Left lung (tissue), 10 donors: ENCODE data around the gene TBPL2. TPM values are rescaled to one million over a fixed set of nuclear protein-coding genes. Genes with fewer than 3 reads are reported as not detected.
A peak's percentile ranks its signal among the peaks of the same experiment; 100 is the strongest.

Experiments used
- ATAC-seq: fragments of 200-7000 bp; cut with Tn5 transposase; one replicate; pipeline ENCODE4 v1.9.1; 2020; ENCODE audit warnings: moderate library complexity
- DNase-seq, 4 donors: peaks; one replicate each; pipeline ENCODE4 v3.0.0-alpha.2; 2013 to 2020
- H3K27ac ChIP-seq, 2 donors: fragments of 200-600 bp; sonication (generic) in 1 of 2; one replicate each; pipeline versions ENCODE4 v1.5.0 to v1.8.0; 2020 to 2021
- H3K27me3 ChIP-seq, 2 donors: fragments of 200-600 bp; sonication (generic) in 1 of 2; one replicate each; pipeline versions ENCODE4 v1.5.0 to v1.8.0; 2020 to 2021
- H3K36me3 ChIP-seq, 2 donors: fragments of 200-600 bp; sonication (generic) in 1 of 2; one replicate each; pipeline versions ENCODE4 v1.5.0 to v1.8.0; 2020 to 2021
- H3K4me1 ChIP-seq, 2 donors: fragments of 200-600 bp; one replicate each; pipeline ENCODE4 v1.8.0; 2021
- H3K4me3 ChIP-seq, 2 donors: fragments of 200-600 bp; sonication (generic) in 1 of 2; one replicate each; pipeline versions ENCODE4 v1.5.0 to v1.8.0; 2020 to 2021; ENCODE audit warnings: mild to moderate bottlenecking in 1 of 2
- H3K9me3 ChIP-seq, 2 donors: fragments of 200-600 bp; sonication (generic) in 1 of 2; one replicate each; pipeline versions ENCODE4 v1.5.0 to v1.8.0; 2020 to 2021
- CTCF ChIP-seq, 2 donors: fragments of 200-600 bp; sonication (generic) in 1 of 2; IDR thresholded peaks; one replicate each; pipeline versions ENCODE4 v1.5.0 to v1.8.0; 2021; ENCODE audit warnings: antibody characterized with exemption in 2 of 2
- intact Hi-C, 2 donors: fragments of 100-400 bp; cut with DNase I; formaldehyde crosslinking; loops; one replicate each; pipeline versions ENCODE4 v1.11.2 to v1.14.2; 2022
- polyA plus RNA-seq, 6 donors: library from polyadenylated mRNA; unstranded; fragments of 120-200 nt; gene quantifications; one replicate each; pipeline ENCODE4 v1.2.1, GENCODE V29; 2013; ENCODE audit not compliant: insufficient read length in 6 of 6
- total RNA-seq, 2 donors: library from RNA; stranded (reverse); fragmentation: NEBNext Ultra II Directional; extraction: Animal tissue kit (Norgen Biotek cat#: 25700); gene quantifications; one replicate each; pipeline ENCODE4 v1.2.1, GENCODE V29; 2021
- donor health status: DM: no; HTN: yes; CAD: no.
- donor health status: DM: no; HTN: no; CAD: no.

TBPL2 gene
- total and polyA plus RNA-seq, 8 donors: 0.07 to 0.22 (median 0.14) TPM; not detected in 4

DNA sequence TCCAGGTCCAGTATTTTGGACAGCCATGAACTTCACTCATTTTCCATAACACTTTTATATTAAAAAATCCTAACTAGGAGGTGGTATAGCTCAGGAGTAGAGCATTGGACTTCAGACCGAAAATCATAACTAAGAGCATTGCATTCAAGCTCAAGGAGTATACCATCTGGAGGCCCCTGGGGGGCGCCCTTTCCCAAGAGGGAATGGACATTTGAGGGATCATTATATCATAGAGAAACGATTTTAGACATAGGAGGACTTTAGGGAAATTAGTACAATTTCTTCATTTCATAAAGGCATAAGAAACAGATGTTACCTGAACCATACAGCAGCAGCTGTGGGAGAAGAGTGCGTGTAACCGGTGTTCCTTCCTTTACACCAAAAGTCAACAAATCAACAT is 23.6 kb downstream of the TBPL2 start:
- no peak for TF ChIP-seq CTCF (IDR thresholded peaks at IDR 0.05)
- Histone ChIP-seq H3K4me1 (peaks cover 4 to 5% of the 10 kb centered on the region in 2 donors), H3K36me3 (no peaks in the 10 kb centered on the region), H3K27ac (no peak overlapping the region), H3K27me3 (peaks cover 0 to 3% of the 10 kb centered on the region in 2 donors), H3K4me3 (no peak overlapping the region), H3K9me3 (no peaks in the 10 kb centered on the region)
- intact Hi-C loops: no loop called here
- ATAC-seq (no peak), DNase-seq (no peak)

GRCh38 chr14:55414551-55414950 is 25.9 kb downstream of the TBPL2 start:
- ATAC-seq (no peak), DNase-seq (no peak)
- no peak for TF ChIP-seq CTCF (IDR thresholded peaks at IDR 0.05)
- intact Hi-C loops: no loop called here
- Histone ChIP-seq H3K9me3 (no peaks in the 10 kb centered on the region), H3K27me3 (peaks cover 0 to 3% of the 10 kb centered on the region in 2 donors), H3K4me1 (peaks cover 14 to 20% of the 10 kb centered on the region in 2 donors), H3K27ac (no peak overlapping the region), H3K36me3 (no peaks in the 10 kb centered on the region), H3K4me3 (no peak overlapping the region)

DNA sequence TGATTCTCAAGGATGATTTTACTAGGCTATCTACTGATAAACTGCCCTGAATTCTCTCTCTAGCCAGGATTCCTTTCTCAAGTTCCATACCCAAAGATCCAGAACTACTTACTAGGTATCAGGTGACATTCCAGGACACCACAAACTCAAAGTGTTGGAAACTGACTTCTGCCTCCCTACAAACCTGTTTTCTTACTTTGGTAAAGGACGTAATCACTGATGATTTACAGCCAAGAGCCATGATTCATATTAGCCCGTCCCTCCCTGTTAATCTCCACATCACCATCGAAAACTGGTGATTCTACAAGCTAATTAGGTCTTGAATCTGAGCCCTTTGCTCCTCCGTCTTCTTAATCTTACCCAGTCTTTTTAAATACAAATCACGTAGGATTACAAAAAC is 27.7 kb downstream of the TBPL2 start:
- H3K4me3 ChIP-seq: peak overlapping the region in 1 of 2 donors; percentile 84
- intact Hi-C loops: no loop called here
- DNase-seq: no peak
- H3K36me3 ChIP-seq: no peaks in the 10 kb centered on the region
- H3K27ac ChIP-seq: no peak overlapping the region
- ATAC-seq: no peak
- H3K27me3 ChIP-seq: peaks cover 0 to 3% of the 10 kb centered on the region in 2 donors
- no peaks in the 10 kb centered on the region for H3K9me3 ChIP-seq
- TF ChIP-seq CTCF (IDR thresholded peaks at IDR 0.05): no peak
- peaks cover 14 to 21% of the 10 kb centered on the region in 2 donors for H3K4me1 ChIP-seq

GRCh38 chr14:55411426-55412389 is 28.7 kb downstream of the TBPL2 start, which contains the start of gene ATG14:
TSS of gene ATG14 (minus strand) at chr14:55411830. CDS start at chr14:55411822, 8 bp downstream.
- DNase-seq (peak; percentile 82 to 92 (median 88)), ATAC-seq (peak; percentile 100)
- H3K4me3 ChIP-seq: peak within 1 kb of the TSS; percentile 84 to 100
- intact Hi-C loops: no loop called here
- TF ChIP-seq CTCF (IDR thresholded peaks at IDR 0.05): no peak
- peaks cover 0 to 3% of the 10 kb centered on the region in 2 donors for H3K27me3 ChIP-seq
- peak within 1 kb of the TSS; percentile 80 to 83 for H3K27ac ChIP-seq
- H3K9me3 ChIP-seq: no peaks in the 10 kb centered on the region
- peaks cover 14 to 21% of the 10 kb centered on the region in 2 donors for H3K4me1 ChIP-seq
- no peaks in the 10 kb centered on the region for H3K36me3 ChIP-seq

DNA sequence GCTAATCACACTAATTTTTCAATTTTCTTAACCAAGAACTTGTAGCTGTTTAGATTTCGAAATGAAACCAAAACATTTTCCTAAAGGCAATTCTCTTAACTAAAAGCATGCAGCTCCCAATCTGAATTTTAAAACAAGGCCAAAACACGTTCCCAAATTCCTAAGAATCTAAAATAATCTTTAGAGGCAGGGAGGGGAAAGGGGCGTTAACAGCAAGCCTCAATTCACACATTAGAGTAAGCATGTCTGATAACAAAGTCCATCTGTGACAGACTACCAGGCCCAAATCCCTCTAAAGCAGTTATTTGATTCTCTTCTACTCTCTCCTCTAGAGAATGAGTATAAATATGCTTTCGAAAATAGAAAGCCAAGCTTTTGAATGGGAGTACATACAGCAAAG is 29.5 kb downstream of the TBPL2 start:
- Histone ChIP-seq H3K36me3 (no peaks in the 10 kb centered on the region), H3K27me3 (peaks cover 0 to 3% of the 10 kb centered on the region in 2 donors), H3K9me3 (no peaks in the 10 kb centered on the region), H3K4me1 (peaks cover 14 to 21% of the 10 kb centered on the region in 2 donors), H3K27ac (peak overlapping the region; percentile 80 to 83), H3K4me3 (peak overlapping the region; percentile 84 to 100)
- DNase-seq (no peak), ATAC-seq (no peak)
- no peak for TF ChIP-seq CTCF (IDR thresholded peaks at IDR 0.05)
- intact Hi-C loops: no loop called here
